Mucosa of descending colon (tissue), 3 donors: ENCODE measurements around the gene NACC2. TPM values are rescaled to one million over a fixed set of nuclear protein-coding genes. Genes with fewer than 3 reads are reported as not detected.

Experiments used
- ATAC-seq: fragments of 200-7000 bp; cut with Tn5 transposase; one replicate; pipeline ENCODE4 v1.9.1; 2020; ENCODE audit warnings: mild to moderate bottlenecking, moderate library complexity
- DNase-seq, 3 donors: peaks; one replicate each; pipeline ENCODE4 v3.0.0-alpha.2; 2020
- H3K36me3 ChIP-seq: fragments of 200-600 bp; one replicate; pipeline ENCODE4 v1.8.0; 2021; ENCODE audit warnings: low read depth, mild to moderate bottlenecking
- H3K4me1 ChIP-seq: fragments of 200-600 bp; one replicate; pipeline ENCODE4 v1.8.0; 2021; ENCODE audit warnings: low read depth, mild to moderate bottlenecking
- H3K4me3 ChIP-seq: fragments of 200-600 bp; one replicate; pipeline ENCODE4 v1.8.0; 2021; ENCODE audit warnings: mild to moderate bottlenecking
- H3K9me3 ChIP-seq: fragments of 200-600 bp; one replicate; pipeline ENCODE4 v1.8.0; 2021; ENCODE audit warnings: mild to moderate bottlenecking
- CTCF ChIP-seq: fragments of 200-600 bp; IDR thresholded peaks from one replicate; pipeline ENCODE4 v1.8.0; 2022; ENCODE audit warnings: antibody characterized with exemption, mild to moderate bottlenecking
- intact Hi-C, 2 donors: fragments of 100-400 bp; cut with DNase I in 1 of 2; cut with micrococcal nuclease in 1 of 2; formaldehyde crosslinking; loops; one replicate each; pipeline versions ENCODE4 v1.11.0 to v1.11.1; 2022; cut with DNase I, micrococcal nuclease
- total RNA-seq, 3 donors: library from RNA; stranded (reverse); fragmentation: NEBNext Ultra II Directional in 2 of 3; extraction: Animal tissue kit (Norgen Biotek cat#: 25700) in 2 of 3; gene quantifications; one replicate each; pipeline versions ENCODE4 v1.2.1 to v1.2.4, GENCODE V29; 2021 to 2023
- donor health status: DM: no; HTN: no; CAD: no; lungs with moderate emphysema.
- donor health status: DM: no; HTN: no; CAD: no.
- donor health status: DM: no; HTN: yes; CAD: no.

Gene NACC2
- total RNA-seq, 3 donors from 2014 or later = 15.9 to 81.3 (median 22.1) TPM

GRCh38 chr9:136004712-136005111 is 90.4 kb downstream of the NACC2 start:
- intact Hi-C loops = no loop called here
- Histone ChIP-seq H3K9me3 (no peaks in the 10 kb centered on the region), H3K36me3 (no peaks in the 10 kb centered on the region), H3K4me3 (no peak overlapping the region), H3K4me1 (no peaks in the 10 kb centered on the region)
- no peak for ATAC-seq
- TF ChIP-seq CTCF = no peak
- DNase-seq = no peak

GRCh38 chr9:136004219-136004618 is 90.9 kb downstream of the NACC2 start:
- Histone ChIP-seq H3K4me3 (no peak overlapping the region), H3K36me3 (no peaks in the 10 kb centered on the region), H3K9me3 (no peaks in the 10 kb centered on the region), H3K4me1 (no peaks in the 10 kb centered on the region)
- no peak for ATAC-seq
- intact Hi-C loops = no loop called here
- no peak for DNase-seq
- no peak for TF ChIP-seq CTCF

GRCh38 chr9:136003411-136004218 is 91.5 kb downstream of the NACC2 start:
- TF ChIP-seq CTCF = no peak
- Histone ChIP-seq H3K4me1 (no peaks in the 10 kb centered on the region), H3K4me3 (no peak overlapping the region), H3K9me3 (no peaks in the 10 kb centered on the region), H3K36me3 (no peaks in the 10 kb centered on the region)
- DNase-seq = no peak
- ATAC-seq = peak; percentile 14
- intact Hi-C loops = no loop called here

GRCh38 chr9:136002881-136003280 is 92.2 kb downstream of the NACC2 start:
- TF ChIP-seq CTCF = no peak
- intact Hi-C loops = no loop called here
- DNase-seq = no peak
- ATAC-seq = peak; percentile 26
- no peaks in the 10 kb centered on the region for H3K4me1 ChIP-seq
- H3K9me3 ChIP-seq = no peaks in the 10 kb centered on the region
- H3K36me3 ChIP-seq = no peaks in the 10 kb centered on the region
- H3K4me3 ChIP-seq = no peak overlapping the region

- DNase-seq = no peak
- TF ChIP-seq CTCF = no peak
- H3K36me3 ChIP-seq = no peaks in the 10 kb centered on the region
- no peaks in the 10 kb centered on the region for H3K4me1 ChIP-seq
- intact Hi-C loops = no loop called here
- no peak for ATAC-seq
- H3K9me3 ChIP-seq = no peaks in the 10 kb centered on the region
- no peak overlapping the region for H3K4me3 ChIP-seq
Observed at GRCh38 chr9:136002215-136002614, 92.9 kb downstream of the NACC2 start.

GRCh38 chr9:136001231-136001630 is 93.9 kb downstream of the NACC2 start:
- intact Hi-C loops = no loop called here
- Histone ChIP-seq H3K4me3 (no peak overlapping the region), H3K4me1 (no peaks in the 10 kb centered on the region), H3K9me3 (no peaks in the 10 kb centered on the region), H3K36me3 (no peaks in the 10 kb centered on the region)
- no peak for TF ChIP-seq CTCF
- ATAC-seq = no peak
- no peak for DNase-seq
